ENCODE measurements around the gene RAD52. TPM values are rescaled to one million over a fixed set of nuclear protein-coding genes. Genes with fewer than 3 reads are reported as not detected.

RAD52 gene
- total RNA-seq, 1 experiment from 2014 or later, result 19.2 TPM

GRCh38 chr12:991350-992333, 42.1 kb upstream of the RAD52 start:
- H3K4me1 Mint-ChIP-seq, result peaks cover 26% of the 10 kb centered on the region
- no peaks in the 10 kb centered on the region for H3K9me3 Mint-ChIP-seq
- H3K4me3 Mint-ChIP-seq, result peak overlapping the region; percentile 88
- CTCF ChIA-PET, result interaction anchor here (1.0 to 3.9 kb wide), 5 partner anchors 42 to 415 kb away, joined by 5 to 27 read pairs (median 5); partner anchors contain the start of gene RAD52
- no peaks in the 10 kb centered on the region for H3K27me3 Mint-ChIP-seq (ENCODE audit: low read depth)
- no peaks in the 10 kb centered on the region for H3K36me3 Mint-ChIP-seq
- TF ChIP-seq, protein P1, sequence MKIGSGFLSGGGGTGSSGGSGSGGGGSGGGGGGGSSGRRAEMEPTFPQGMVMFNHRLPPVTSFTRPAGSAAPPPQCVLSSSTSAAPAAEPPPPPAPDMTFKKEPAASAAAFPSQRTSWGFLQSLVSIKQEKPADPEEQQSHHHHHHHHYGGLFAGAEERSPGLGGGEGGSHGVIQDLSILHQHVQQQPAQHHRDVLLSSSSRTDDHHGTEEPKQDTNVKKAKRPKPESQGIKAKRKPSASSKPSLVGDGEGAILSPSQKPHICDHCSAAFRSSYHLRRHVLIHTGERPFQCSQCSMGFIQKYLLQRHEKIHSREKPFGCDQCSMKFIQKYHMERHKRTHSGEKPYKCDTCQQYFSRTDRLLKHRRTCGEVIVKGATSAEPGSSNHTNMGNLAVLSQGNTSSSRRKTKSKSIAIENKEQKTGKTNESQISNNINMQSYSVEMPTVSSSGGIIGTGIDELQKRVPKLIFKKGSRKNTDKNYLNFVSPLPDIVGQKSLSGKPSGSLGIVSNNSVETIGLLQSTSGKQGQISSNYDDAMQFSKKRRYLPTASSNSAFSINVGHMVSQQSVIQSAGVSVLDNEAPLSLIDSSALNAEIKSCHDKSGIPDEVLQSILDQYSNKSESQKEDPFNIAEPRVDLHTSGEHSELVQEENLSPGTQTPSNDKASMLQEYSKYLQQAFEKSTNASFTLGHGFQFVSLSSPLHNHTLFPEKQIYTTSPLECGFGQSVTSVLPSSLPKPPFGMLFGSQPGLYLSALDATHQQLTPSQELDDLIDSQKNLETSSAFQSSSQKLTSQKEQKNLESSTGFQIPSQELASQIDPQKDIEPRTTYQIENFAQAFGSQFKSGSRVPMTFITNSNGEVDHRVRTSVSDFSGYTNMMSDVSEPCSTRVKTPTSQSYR (CRISPR knock-in tag; IDR thresholded peaks at IDR 0.05), result 0 out of 2 replicates have a peak, but pooled peaks have one; percentile 45
- TF ChIP-seq, protein P2, sequence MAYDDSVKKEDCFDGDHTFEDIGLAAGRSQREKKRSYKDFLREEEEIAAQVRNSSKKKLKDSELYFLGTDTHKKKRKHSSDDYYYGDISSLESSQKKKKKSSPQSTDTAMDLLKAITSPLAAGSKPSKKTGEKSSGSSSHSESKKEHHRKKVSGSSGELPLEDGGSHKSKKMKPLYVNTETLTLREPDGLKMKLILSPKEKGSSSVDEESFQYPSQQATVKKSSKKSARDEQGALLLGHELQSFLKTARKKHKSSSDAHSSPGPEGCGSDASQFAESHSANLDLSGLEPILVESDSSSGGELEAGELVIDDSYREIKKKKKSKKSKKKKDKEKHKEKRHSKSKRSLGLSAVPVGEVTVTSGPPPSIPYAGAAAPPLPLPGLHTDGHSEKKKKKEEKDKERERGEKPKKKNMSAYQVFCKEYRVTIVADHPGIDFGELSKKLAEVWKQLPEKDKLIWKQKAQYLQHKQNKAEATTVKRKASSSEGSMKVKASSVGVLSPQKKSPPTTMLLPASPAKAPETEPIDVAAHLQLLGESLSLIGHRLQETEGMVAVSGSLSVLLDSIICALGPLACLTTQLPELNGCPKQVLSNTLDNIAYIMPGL (CRISPR knock-in tag; IDR thresholded peaks at IDR 0.05), result 0 out of 2 replicates have a peak, but pooled peaks have one; percentile 36
- TF ChIP-seq ZNF512 (CRISPR knock-in tag; IDR thresholded peaks at IDR 0.05; ENCODE audit: borderline replicate concordance), result no peak
- peak; percentile 40; the same call in 1 of the 2 replicates for TF ChIP-seq ZNF423 (CRISPR knock-in tag; IDR thresholded peaks at IDR 0.05)
- peak; percentile 41 for TF ChIP-seq FOXP4 (CRISPR knock-in tag; IDR thresholded peaks at IDR 0.05)
- DNase-seq (ENCODE audit: low spot score) (peak; percentile 68), ATAC-seq (peak; percentile 65)
- POLR2A ChIA-PET, result interaction anchor here (0.6 to 2.9 kb wide), 3 partner anchors 42 to 791 kb away, joined by 3 to 10 read pairs (median 8); partner anchors contain the start of gene RAD52
- H3K27ac Mint-ChIP-seq, result peak overlapping the region; percentile 83

- H3K27ac Mint-ChIP-seq, result peak within 1 kb of the TSS; percentile 83
- DNase-seq (ENCODE audit: low spot score) (peak; percentile 79), ATAC-seq (peak; percentile 73)
- POLR2A ChIA-PET, result interaction anchor here (0.6 to 2.9 kb wide), 3 partner anchors 26 to 42 kb away, joined by 3 to 10 read pairs (median 9); partner anchors contain the start of gene RAD52
- H3K36me3 Mint-ChIP-seq, result no peaks in the 10 kb centered on the region
- H3K4me3 Mint-ChIP-seq, result peak within 1 kb of the TSS; percentile 88
- no peaks in the 10 kb centered on the region for H3K27me3 Mint-ChIP-seq (ENCODE audit: low read depth)
- CTCF ChIA-PET, result interaction anchor here (0.7 to 3.9 kb wide), 5 partner anchors 41 to 240 kb away, joined by 5 to 27 read pairs (median 5); partner anchors contain the start of gene RAD52
- H3K9me3 Mint-ChIP-seq, result no peaks in the 10 kb centered on the region
- H3K4me1 Mint-ChIP-seq, result peaks cover 26% of the 10 kb centered on the region
- no peak for TF ChIP-seq CTCF (IDR thresholded peaks at IDR 0.05)
- TF ChIP-seq MLX (CRISPR knock-in tag; IDR thresholded peaks at IDR 0.05), result no peak
- 0 out of 2 replicates have a peak, but pooled peaks have one; percentile 49 for TF ChIP-seq AFF4 (CRISPR knock-in tag; IDR thresholded peaks at IDR 0.05; ENCODE audit: borderline replicate concordance)
- TF ChIP-seq ATF3 (CRISPR knock-in tag; conservative IDR thresholded peaks at IDR 0.05), result no peak
- TF ChIP-seq TP53 (CRISPR knock-in tag; IDR thresholded peaks at IDR 0.05), result no peak; the same call in 1 of the 2 replicates
- no peak for TF ChIP-seq RELA (CRISPR knock-in tag; IDR thresholded peaks at IDR 0.05; ENCODE audit: borderline replicate concordance)
- no peak for TF ChIP-seq TEAD4 (CRISPR knock-in tag; IDR thresholded peaks at IDR 0.05)
These were observed 41.3 kb upstream of the RAD52 start, which contains the start of gene ERC1 for GRCh38 chr12:990661-991349. ERC1 (plus strand) TSS chr12:991223; CDS start chr12:1027904, 36,681 bp downstream.

All from WTC11 (cell line).